ENCODE measurements around the gene SH3BGR. TPM values are rescaled to one million over a fixed set of nuclear protein-coding genes. Genes with fewer than 3 reads are reported as not detected.

SH3BGR gene
- total RNA-seq, 6 donors from 2014 or later = 3.9 to 25.1 (median 4.4) TPM; not detected in 2

DNA sequence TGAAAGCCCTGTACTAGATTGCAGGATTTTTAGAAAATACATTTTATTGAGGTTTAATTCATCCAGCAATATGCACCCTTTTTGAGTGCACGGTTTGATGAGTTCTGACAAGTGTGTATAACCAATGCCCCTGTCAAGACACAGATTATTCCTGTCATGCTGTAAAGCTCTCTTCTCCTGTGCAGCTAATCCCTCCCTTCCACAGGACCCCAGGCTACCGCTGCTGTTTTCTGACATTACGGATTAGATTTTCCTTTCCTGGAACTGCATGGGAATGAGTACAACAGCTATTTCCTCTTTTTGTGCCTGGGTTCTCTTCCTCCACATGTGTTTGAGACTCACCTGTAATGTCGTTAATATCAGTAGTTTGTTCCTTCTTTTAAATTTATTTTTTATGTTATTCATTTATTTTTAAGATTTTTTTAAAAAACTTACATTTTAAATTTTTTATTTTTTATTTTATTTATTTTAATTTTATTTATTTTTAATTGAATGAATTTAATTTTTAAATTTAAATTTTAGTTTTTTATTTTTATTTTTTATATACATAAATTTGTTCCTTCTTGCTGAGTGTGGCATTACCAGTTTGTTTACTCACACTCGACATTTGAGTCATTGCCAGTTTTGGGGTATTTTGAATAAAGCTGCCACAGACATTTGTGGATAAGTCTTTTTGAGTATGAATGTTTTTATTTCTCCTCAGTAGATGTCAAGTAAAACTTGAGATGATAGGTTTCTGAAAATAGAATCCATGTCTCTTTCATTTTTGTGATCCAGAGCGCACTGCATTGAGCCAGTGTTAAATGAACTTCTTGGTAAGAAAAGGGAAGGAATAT is 82.0 kb downstream of the SH3BGR start:
- H3K27ac ChIP-seq = no peak overlapping the region
- H3K4me1 ChIP-seq = peaks cover 0 to 8% (median 0%) of the 10 kb centered on the region in 4 donors
- DNase-seq (no peak), ATAC-seq (ENCODE audit: low FRiP score in 2 of 2) (no peak)
- H3K27me3 ChIP-seq = no peaks in the 10 kb centered on the region
- no peak for TF ChIP-seq EP300 (IDR thresholded peaks at IDR 0.05)
- TF ChIP-seq POLR2AphosphoS5 (IDR thresholded peaks at IDR 0.05) = no peak
- TF ChIP-seq POLR2A (IDR thresholded peaks at IDR 0.05) = no peak
- TF ChIP-seq, protein P1, sequence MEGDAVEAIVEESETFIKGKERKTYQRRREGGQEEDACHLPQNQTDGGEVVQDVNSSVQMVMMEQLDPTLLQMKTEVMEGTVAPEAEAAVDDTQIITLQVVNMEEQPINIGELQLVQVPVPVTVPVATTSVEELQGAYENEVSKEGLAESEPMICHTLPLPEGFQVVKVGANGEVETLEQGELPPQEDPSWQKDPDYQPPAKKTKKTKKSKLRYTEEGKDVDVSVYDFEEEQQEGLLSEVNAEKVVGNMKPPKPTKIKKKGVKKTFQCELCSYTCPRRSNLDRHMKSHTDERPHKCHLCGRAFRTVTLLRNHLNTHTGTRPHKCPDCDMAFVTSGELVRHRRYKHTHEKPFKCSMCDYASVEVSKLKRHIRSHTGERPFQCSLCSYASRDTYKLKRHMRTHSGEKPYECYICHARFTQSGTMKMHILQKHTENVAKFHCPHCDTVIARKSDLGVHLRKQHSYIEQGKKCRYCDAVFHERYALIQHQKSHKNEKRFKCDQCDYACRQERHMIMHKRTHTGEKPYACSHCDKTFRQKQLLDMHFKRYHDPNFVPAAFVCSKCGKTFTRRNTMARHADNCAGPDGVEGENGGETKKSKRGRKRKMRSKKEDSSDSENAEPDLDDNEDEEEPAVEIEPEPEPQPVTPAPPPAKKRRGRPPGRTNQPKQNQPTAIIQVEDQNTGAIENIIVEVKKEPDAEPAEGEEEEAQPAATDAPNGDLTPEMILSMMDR (IDR thresholded peaks at IDR 0.05) = no peak
- no peaks in the 10 kb centered on the region for H3K36me3 ChIP-seq
- WGBS, 2 donors = 43 to 58% methylated on average over 6 of the region's 6 CpGs
- H3K9me3 ChIP-seq = no peaks in the 10 kb centered on the region
- no peak overlapping the region for H3K4me3 ChIP-seq

DNA sequence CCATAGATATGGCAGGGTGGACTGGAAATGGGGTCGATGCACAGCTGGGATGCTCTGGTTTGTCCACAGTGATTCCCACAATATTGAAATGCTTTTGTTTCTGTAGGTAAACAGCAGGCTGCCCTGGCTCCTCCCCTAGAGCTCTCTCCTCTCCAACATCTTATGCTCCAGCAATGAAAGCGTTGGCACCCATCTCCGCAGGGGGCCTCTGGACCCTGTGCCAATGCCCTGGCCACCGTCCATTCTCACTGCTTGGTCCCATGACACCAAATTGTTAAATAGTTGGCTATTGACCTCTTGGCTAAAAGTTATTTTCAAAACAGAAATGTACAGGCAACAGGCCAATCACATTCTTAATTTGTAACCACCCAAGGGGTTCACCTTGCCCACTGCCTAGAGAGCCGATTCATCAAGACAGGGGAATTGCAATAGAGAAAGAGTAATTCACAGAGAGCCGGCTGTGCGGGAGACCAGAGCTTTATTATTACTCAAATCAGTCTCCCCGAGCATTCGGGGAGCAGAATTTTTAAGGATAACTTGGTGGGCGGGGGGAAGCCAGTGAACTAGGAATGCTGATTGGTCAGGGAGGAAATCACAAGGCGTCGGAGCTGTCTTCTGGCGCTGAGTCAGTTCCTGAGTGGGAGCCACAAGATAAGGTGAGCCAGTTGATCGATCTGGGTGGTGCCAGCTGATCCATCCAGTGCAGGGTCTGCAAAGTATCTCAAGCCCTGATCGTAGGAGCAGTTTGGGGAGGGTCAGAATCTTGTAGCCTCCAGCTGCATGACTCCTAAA is 84.1 kb downstream of the SH3BGR start:
- H3K27me3 ChIP-seq = no peaks in the 10 kb centered on the region
- WGBS, 2 donors = 88 to 89% methylated on average over 15 of the region's 15 CpGs
- H3K9me3 ChIP-seq = no peaks in the 10 kb centered on the region
- no peaks in the 10 kb centered on the region for H3K36me3 ChIP-seq
- DNase-seq (no peak), ATAC-seq (ENCODE audit: low FRiP score in 2 of 2) (no peak)
- TF ChIP-seq, protein P1 (IDR thresholded peaks at IDR 0.05) = no peak
- TF ChIP-seq POLR2A (IDR thresholded peaks at IDR 0.05) (no peak), POLR2AphosphoS5 (IDR thresholded peaks at IDR 0.05) (no peak), EP300 (IDR thresholded peaks at IDR 0.05) (no peak)
- no peak overlapping the region for H3K27ac ChIP-seq
- H3K4me3 ChIP-seq = no peak overlapping the region
- H3K4me1 ChIP-seq = no peaks in the 10 kb centered on the region

DNA sequence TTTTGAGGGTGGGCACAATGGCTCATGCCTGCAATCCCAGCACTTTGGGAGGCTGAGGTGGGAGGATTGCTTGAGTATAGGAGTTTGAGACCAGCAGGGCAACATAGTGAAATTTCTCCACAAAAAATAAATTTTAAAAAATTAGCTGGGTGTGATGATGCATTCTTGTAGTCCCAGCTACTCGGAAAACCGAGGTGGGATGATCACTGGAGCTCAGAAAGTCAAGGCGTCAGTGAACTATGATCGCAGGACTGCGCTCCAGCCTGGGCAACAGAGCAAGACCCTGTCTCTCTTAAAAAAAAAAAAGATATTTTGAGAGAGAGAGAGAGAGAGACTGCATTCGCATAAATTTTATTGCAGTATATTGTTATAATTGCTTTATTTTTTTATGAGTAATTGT is 85.1 kb downstream of the SH3BGR start:
- H3K27me3 ChIP-seq = no peaks in the 10 kb centered on the region
- H3K27ac ChIP-seq = no peak overlapping the region
- ATAC-seq (ENCODE audit: low FRiP score in 2 of 2) = no peak
- WGBS, 2 donors = 89 to 92% methylated on average over 6 of the region's 6 CpGs
- no peaks in the 10 kb centered on the region for H3K36me3 ChIP-seq
- TF ChIP-seq POLR2A (IDR thresholded peaks at IDR 0.05) = no peak
- TF ChIP-seq POLR2AphosphoS5 (IDR thresholded peaks at IDR 0.05) = no peak
- no peak for TF ChIP-seq EP300 (IDR thresholded peaks at IDR 0.05)
- TF ChIP-seq, protein P1 (IDR thresholded peaks at IDR 0.05) = no peak
- no peaks in the 10 kb centered on the region for H3K4me1 ChIP-seq
- H3K9me3 ChIP-seq = no peaks in the 10 kb centered on the region
- DNase-seq = no peak
- no peak overlapping the region for H3K4me3 ChIP-seq

DNA sequence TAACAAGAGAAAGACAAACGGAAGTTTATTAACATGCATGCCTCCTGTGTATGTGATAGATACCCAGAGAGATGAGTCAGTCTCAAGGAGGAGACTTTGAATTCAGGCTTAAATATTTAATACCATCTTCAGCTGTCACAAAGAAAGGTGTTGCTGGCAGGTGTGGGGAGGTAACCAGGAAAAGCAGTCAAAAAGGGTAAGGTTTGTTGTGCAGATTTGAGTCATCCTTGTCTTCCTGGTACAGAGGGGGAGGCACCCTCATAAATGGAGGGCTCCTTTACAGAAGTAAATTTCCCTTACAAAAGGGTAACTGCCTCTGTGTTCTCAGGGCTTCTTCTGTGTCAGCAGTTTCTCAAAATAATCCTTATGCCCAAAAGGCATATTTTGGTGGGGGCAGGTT is 85.8 kb downstream of the SH3BGR start:
- H3K36me3 ChIP-seq = no peaks in the 10 kb centered on the region
- no peaks in the 10 kb centered on the region for H3K27me3 ChIP-seq
- H3K4me1 ChIP-seq = no peaks in the 10 kb centered on the region
- 37 to 48% methylated on average over 1 of the region's 1 CpG for WGBS, 2 donors
- H3K27ac ChIP-seq = no peak overlapping the region
- ATAC-seq (ENCODE audit: low FRiP score in 2 of 2) (no peak), DNase-seq (no peak)
- no peak for TF ChIP-seq POLR2AphosphoS5 (IDR thresholded peaks at IDR 0.05)
- no peak for TF ChIP-seq POLR2A (IDR thresholded peaks at IDR 0.05)
- TF ChIP-seq, protein P1 (IDR thresholded peaks at IDR 0.05) = no peak
- TF ChIP-seq EP300 (IDR thresholded peaks at IDR 0.05) = no peak
- no peak overlapping the region for H3K4me3 ChIP-seq
- H3K9me3 ChIP-seq = no peaks in the 10 kb centered on the region

Data from upper lobe of left lung (tissue), 6 donors.